HUES64 (cell line): ENCODE measurements around the gene GNB3.
A peak's percentile ranks its signal among the peaks of the same experiment; 100 is the strongest.
"Not testable (repeated sequence)": the region's sequence is repeated elsewhere in the genome, so short reads cannot be mapped to it uniquely, and the experiment has no call there.

Experiments used
- H3K27ac ChIP-seq: 2 replicates; pipeline ENCODE4 v1.7.0; 2013; ENCODE audit warnings: low read depth, low read length, inconsistent platforms
- H3K27me3 ChIP-seq: 2 replicates; pipeline ENCODE4 v1.6.1; 2013; ENCODE audit warnings: mild to moderate bottlenecking, low read length; ENCODE audit not compliant: insufficient read depth
- H3K36me3 ChIP-seq: 2 replicates; pipeline ENCODE4 v1.6.1; 2013; ENCODE audit warnings: mild to moderate bottlenecking, low read length; ENCODE audit not compliant: insufficient read depth
- H3K4me1 ChIP-seq: 2 replicates; pipeline ENCODE4 v1.6.1; 2013; ENCODE audit warnings: mild to moderate bottlenecking, low read length, moderate library complexity; ENCODE audit not compliant: insufficient read depth
- H3K4me3 ChIP-seq: 2 replicates; pipeline ENCODE4 v1.5.1; 2013; ENCODE audit warnings: mild to moderate bottlenecking, low read length, moderate library complexity
- H3K9ac ChIP-seq: 2 replicates; pipeline ENCODE4 v1.6.1; 2013; ENCODE audit warnings: mild to moderate bottlenecking, low read depth, low read length
- H3K9me3 ChIP-seq: 2 replicates; pipeline ENCODE4 v1.6.1; 2013; ENCODE audit warnings: low read depth, low read length; ENCODE audit not compliant: insufficient read depth
- WGBS: fragments of 150-250, 120-280 bp; methylation state at CpG from one replicate; pipeline ENCODE4 v1.1.7; 2013; ENCODE audit warnings: missing lambda C conversion rate; 5-methylcytosine and 5-hydroxymethylcytosine counted together

GNB3 gene

GRCh38 chr12:6863033-6863432 is 22.3 kb downstream of the GNB3 start:
- no peak overlapping the region for H3K27ac ChIP-seq
- H3K36me3 ChIP-seq: peaks cover 72% of the 10 kb centered on the region
- 0 out of 2 replicates have a peak, but pooled peaks cover 10% of the 10 kb centered on the region for H3K4me1 ChIP-seq
- H3K4me3 ChIP-seq: no peak overlapping the region
- no peaks in the 10 kb centered on the region for H3K27me3 ChIP-seq
- no peak overlapping the region for H3K9ac ChIP-seq
- H3K9me3 ChIP-seq: no peaks in the 10 kb centered on the region
- 93% methylated on average over 11 of the region's 11 CpGs for WGBS

GRCh38 chr12:6863586-6864321 is 23.0 kb downstream of the GNB3 start:
- Histone ChIP-seq H3K4me3 (no peak overlapping the region), H3K27ac (no peak overlapping the region), H3K36me3 (peaks cover 70% of the 10 kb centered on the region), H3K27me3 (no peaks in the 10 kb centered on the region), H3K9ac (no peak overlapping the region), H3K9me3 (no peaks in the 10 kb centered on the region), H3K4me1 (0 out of 2 replicates have a peak, but pooled peaks cover 12% of the 10 kb centered on the region)
- 96% methylated on average over 16 of the region's 16 CpGs for WGBS

- not testable (repeated sequence) for H3K9ac ChIP-seq, H3K9me3 ChIP-seq, H3K27me3 ChIP-seq, H3K27ac ChIP-seq, H3K4me3 ChIP-seq
- WGBS: 97% methylated on average over 5 of the region's 5 CpGs
- Histone ChIP-seq H3K36me3 (peaks cover 72% of the 10 kb centered on the region), H3K4me1 (peaks cover 21% of the 10 kb centered on the region; the same call in 1 of the 2 replicates)
These were observed 24.6 kb downstream of the GNB3 start for GRCh38 chr12:6865307-6865706.

DNA sequence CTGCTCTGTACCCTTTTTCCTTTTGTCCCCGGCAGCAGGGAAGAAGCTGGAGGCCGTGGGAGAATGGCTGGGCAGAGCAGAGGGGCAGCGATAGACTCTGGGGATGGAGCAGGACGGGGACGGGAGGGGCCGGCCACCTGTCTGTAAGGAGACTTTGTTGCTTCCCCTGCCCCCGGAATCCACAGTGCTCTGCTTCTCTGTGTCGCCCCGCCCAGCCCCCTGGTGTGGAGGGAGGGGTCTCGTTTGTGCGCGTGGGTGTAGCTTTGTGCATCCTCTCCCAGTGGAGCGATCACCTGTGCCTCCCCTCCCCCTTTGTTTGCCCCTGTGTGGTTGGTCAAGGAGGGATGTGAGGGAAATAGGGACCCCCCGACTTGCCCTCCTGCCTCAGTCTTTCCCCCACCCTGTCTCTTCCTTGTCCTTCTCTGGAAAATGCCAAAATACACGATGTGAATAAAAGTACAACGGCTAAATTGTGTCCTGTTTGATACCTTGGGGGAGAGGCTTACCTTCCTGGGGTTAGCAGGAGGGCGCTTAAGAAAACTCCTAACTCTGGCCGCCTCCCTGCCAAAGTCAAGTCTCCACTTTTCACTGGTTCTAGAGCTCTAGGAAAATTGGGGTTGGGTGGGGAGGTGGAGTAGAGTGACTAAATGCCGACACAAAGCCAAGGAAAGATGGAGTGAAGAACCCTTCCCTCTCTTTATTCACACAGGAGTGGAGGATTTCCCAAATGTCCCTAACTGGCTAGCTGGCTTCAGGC is 25.6 kb downstream of the GNB3 start:
- Histone ChIP-seq H3K9ac (peak overlapping the region; percentile 60; the same call in 1 of the 2 replicates), H3K27ac (peak overlapping the region; percentile 66; the same call in 1 of the 2 replicates), H3K27me3 (no peaks in the 10 kb centered on the region), H3K9me3 (no peaks in the 10 kb centered on the region), H3K36me3 (peaks cover 72% of the 10 kb centered on the region), H3K4me1 (peaks cover 23% of the 10 kb centered on the region; the same call in 1 of the 2 replicates), H3K4me3 (peak overlapping the region; percentile 96)
- 51% methylated on average over 17 of the region's 19 CpGs for WGBS

DNA sequence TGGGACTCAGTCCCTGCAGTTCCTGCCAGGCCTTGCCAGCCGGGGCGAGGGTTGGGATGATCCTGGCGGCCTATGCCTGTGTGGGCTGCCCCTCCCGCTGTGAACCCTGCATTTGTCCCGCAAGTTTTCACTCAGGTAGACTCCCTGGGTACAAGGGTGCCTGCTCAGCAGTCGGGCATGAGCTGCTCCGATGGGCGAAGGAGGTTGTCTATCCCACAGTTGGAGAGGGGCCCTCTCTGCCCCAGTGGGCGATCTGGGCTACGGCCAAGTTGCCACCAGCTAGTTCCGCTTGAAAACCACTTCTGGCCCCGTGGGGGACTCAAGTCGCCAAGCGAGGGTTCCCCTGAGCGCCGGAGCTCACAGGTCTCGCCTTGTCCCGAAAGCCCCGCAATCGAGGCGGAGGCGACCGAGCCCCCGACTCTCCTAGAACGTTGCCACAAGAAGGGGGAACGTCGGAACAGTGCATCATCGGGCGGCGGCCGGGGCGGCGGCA is 26.2 kb downstream of the GNB3 start:
- Histone ChIP-seq H3K27ac (peak overlapping the region; percentile 66; the same call in 1 of the 2 replicates), H3K4me3 (peak overlapping the region; percentile 96), H3K9me3 (no peaks in the 10 kb centered on the region), H3K27me3 (no peaks in the 10 kb centered on the region), H3K4me1 (peaks cover 28% of the 10 kb centered on the region; the same call in 1 of the 2 replicates), H3K9ac (peak overlapping the region; percentile 60), H3K36me3 (peaks cover 68% of the 10 kb centered on the region)
- 5% methylated on average over 33 of the region's 33 CpGs for WGBS

- peak within 1 kb of the TSS; percentile 98 for H3K9ac ChIP-seq
- H3K27ac ChIP-seq: peak within 1 kb of the TSS; percentile 93
- H3K4me1 ChIP-seq: peaks cover 28% of the 10 kb centered on the region; the same call in 1 of the 2 replicates
- H3K36me3 ChIP-seq: peaks cover 61% of the 10 kb centered on the region
- H3K9me3 ChIP-seq: no peaks in the 10 kb centered on the region
- no peaks in the 10 kb centered on the region for H3K27me3 ChIP-seq
- under 1% methylated on average over 86 of the region's 86 CpGs for WGBS
- peak within 1 kb of the TSS; percentile 96 for H3K4me3 ChIP-seq
These were observed 26.9 kb downstream of the GNB3 start, which contains the start of gene TPI1 for GRCh38 chr12:6867413-6868210. Gene TPI1 (plus strand): TSS chr12:6867531. CDS start chr12:6867567, 36 bp downstream.

DNA sequence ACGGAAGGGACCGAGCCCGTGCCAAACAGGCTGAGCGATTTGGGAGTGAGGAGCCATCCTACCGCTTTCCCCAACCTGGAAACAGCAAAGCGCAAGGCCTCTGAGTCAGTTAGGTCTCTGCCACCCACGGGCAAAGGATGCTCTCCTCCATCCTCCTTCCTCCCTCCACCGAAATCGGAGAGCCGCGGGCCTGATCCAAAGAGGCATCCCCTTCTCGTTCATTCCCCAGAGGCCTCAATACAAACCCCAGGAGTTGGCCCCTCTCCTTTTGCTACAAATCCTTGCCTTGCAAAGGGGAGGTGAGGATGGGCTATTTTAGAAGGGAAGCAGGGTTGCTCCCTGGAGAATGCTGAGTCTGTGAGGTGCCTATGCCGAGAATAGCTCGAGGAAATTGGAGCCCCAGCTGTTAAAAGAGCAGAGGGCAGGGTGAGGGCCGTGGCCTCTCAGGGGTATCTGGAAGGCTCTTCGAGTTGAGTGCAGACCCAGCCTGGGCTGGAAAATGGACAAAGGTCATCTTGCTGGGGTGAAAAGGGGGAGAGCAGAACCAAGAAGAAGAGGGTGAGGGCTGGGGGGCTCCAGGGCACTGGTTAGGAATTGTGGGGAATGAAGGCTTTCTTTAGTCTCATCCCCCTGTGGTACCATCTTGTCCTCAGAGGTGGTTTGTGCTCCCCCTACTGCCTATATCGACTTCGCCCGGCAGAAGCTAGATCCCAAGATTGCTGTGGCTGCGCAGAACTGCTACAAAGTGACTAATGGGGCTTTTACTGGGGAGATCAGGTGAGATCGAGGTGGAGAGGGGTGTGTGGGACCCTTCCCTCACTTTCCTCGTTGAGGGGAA is 27.7 kb downstream of the GNB3 start:
- Histone ChIP-seq H3K4me1 (peaks cover 28% of the 10 kb centered on the region; the same call in 1 of the 2 replicates), H3K9ac (peak overlapping the region; percentile 98), H3K4me3 (peak overlapping the region; percentile 96), H3K27me3 (no peaks in the 10 kb centered on the region), H3K9me3 (no peaks in the 10 kb centered on the region), H3K36me3 (peaks cover 53% of the 10 kb centered on the region), H3K27ac (peak overlapping the region; percentile 93; the same call in 1 of the 2 replicates)
- 6% methylated on average over 22 of the region's 22 CpGs for WGBS

- WGBS: 42% methylated on average over 12 of the region's 12 CpGs
- peaks cover 28% of the 10 kb centered on the region; the same call in 1 of the 2 replicates for H3K4me1 ChIP-seq
These were observed 28.6 kb downstream of the GNB3 start for GRCh38 chr12:6869049-6870021.

DNA sequence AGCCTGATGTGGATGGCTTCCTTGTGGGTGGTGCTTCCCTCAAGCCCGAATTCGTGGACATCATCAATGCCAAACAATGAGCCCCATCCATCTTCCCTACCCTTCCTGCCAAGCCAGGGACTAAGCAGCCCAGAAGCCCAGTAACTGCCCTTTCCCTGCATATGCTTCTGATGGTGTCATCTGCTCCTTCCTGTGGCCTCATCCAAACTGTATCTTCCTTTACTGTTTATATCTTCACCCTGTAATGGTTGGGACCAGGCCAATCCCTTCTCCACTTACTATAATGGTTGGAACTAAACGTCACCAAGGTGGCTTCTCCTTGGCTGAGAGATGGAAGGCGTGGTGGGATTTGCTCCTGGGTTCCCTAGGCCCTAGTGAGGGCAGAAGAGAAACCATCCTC is 29.6 kb downstream of the GNB3 start:
- H3K9ac ChIP-seq: not testable (repeated sequence)
- H3K4me1 ChIP-seq: peaks cover 28% of the 10 kb centered on the region; the same call in 1 of the 2 replicates

More at GRCh38 chr12:6869049-6870021, 28.6 kb downstream of the GNB3 start:
- Histone ChIP-seq H3K27ac (peak overlapping the region; percentile 56; the same call in 1 of the 2 replicates), H3K9ac (peak overlapping the region; percentile 98; the same call in 1 of the 2 replicates), H3K4me3 (peak overlapping the region; percentile 96), H3K9me3 (no peaks in the 10 kb centered on the region), H3K27me3 (no peaks in the 10 kb centered on the region), H3K36me3 (peaks cover 44% of the 10 kb centered on the region)

More for the DNA sequence above, 29.6 kb downstream of the GNB3 start:
- not testable (repeated sequence) for H3K27me3 ChIP-seq, H3K4me3 ChIP-seq, H3K27ac ChIP-seq, H3K9me3 ChIP-seq
- H3K36me3 ChIP-seq: peaks cover 37% of the 10 kb centered on the region
- 100% methylated on average over 2 of the region's 4 CpGs for WGBS
